Choroid plexus epithelial cell (primary cell): ENCODE results near the gene PLEKHA1.

Experiments
- DNase-seq: peaks from one replicate; pipeline ENCODE4 v3.0.0-alpha.2; 2010; ENCODE audit warnings: low read depth
- H3K4me3 ChIP-seq: 2 replicates; pipeline ENCODE4 v1.5.1; 2011; ENCODE audit warnings: low read depth, mild to moderate bottlenecking, control low read depth, low read length, moderate library complexity
- TF ChIP-seq, protein P1 (sequence below): conservative IDR thresholded peaks from 2 replicates; pipeline ENCODE4 v1.5.1; 2011; ENCODE audit warnings: low read depth, mild to moderate bottlenecking, control low read depth, inconsistent platforms, low read length, moderate library complexity

The PLEKHA1 gene

DNA sequence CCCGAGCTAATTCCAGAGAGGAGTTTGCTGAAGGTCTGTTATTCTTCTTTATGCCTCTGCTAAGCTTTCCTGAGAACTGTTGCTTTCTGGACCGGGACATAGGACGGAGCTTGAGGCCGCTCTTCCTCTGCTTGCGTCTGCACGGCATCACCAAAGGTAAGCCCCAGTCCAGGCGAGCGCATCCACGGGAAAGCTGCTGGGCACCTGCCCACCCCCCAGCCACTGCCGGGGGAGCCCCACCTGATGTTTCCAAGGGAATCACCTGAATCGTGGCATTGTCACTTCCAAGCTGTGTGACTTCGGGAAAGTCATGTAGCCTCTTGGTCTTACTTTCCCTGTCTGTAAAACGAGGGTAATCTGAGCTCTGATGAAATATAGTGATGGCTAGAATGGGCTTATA lies 45.1 kb upstream of the PLEKHA1 start:
- DNase-seq = no peak
- TF ChIP-seq, protein P1, sequence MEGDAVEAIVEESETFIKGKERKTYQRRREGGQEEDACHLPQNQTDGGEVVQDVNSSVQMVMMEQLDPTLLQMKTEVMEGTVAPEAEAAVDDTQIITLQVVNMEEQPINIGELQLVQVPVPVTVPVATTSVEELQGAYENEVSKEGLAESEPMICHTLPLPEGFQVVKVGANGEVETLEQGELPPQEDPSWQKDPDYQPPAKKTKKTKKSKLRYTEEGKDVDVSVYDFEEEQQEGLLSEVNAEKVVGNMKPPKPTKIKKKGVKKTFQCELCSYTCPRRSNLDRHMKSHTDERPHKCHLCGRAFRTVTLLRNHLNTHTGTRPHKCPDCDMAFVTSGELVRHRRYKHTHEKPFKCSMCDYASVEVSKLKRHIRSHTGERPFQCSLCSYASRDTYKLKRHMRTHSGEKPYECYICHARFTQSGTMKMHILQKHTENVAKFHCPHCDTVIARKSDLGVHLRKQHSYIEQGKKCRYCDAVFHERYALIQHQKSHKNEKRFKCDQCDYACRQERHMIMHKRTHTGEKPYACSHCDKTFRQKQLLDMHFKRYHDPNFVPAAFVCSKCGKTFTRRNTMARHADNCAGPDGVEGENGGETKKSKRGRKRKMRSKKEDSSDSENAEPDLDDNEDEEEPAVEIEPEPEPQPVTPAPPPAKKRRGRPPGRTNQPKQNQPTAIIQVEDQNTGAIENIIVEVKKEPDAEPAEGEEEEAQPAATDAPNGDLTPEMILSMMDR = no peak
- no peak overlapping the region for H3K4me3 ChIP-seq

GRCh38 chr10:122331100-122331499 lies 43.4 kb upstream of the PLEKHA1 start:
- TF ChIP-seq, protein P1 = no peak
- DNase-seq = no peak
- no peak overlapping the region for H3K4me3 ChIP-seq

DNA sequence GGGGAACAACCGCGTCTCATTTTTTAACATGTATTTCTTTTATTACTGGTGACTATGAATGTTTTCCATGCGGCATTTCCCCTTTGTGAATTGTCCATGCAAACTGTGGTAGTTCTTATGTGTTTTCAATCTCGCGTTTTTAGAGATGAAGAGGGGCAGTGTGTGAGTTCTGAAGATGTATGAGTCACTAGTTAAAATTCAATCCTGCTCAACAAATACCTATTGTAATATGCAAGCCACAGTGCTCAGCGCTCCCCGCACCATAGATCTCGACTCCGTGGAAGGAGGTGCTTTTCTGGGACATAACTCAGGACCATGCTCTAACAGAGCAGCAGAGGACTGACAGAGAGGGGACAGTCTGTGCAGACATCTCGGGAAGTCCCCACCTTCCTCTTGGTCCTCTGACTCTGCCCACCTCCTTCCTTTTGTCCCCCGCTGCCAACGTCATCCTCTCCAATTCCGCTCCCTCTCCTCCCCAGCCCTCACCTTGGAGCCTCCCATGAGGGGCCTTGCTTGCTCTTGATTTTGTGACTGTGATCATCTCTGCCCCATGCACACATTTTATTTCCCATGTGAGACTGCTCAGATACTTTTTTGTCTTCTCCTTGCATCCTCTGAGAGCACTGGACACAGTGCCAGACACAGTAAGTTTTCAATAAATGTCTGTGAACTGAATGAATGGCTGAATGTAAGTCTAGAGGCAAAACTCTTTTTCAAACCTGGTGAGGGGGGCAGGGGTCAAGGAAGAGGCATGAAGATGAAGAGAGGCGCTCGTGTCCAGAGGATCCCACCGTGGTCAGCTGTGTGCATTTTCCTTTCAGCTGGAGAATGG lies 42.7 kb upstream of the PLEKHA1 start:
- H3K4me3 ChIP-seq = no peak overlapping the region
- TF ChIP-seq, protein P1 = no peak
- no peak for DNase-seq

GRCh38 chr10:122333037-122333436 lies 41.5 kb upstream of the PLEKHA1 start:
- TF ChIP-seq, protein P1 = no peak
- DNase-seq = no peak
- H3K4me3 ChIP-seq = no peak overlapping the region

- H3K4me3 ChIP-seq = no peak overlapping the region
- TF ChIP-seq, protein P1 = no peak
- no peak for DNase-seq
Measured at GRCh38 chr10:122336332-122336731, 38.2 kb upstream of the PLEKHA1 start.

DNA sequence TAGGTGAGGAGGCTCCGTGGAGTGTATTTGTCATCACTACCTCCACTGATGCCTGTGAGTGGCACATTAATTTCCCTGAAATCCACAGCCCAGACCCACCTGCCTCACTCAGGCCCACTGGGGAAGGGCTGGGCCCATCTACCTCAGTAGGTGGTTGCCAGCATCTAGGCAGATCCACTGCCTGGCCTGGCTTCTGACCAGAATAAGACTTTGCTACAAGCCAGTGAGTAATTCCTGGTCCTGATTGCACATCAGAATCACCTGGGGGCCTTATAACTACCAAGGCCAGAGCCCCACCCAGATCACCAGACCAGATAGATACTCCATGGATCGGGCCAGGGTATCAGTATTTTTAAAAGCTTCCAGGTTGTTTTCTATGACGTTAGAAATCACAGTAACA lies 37.5 kb upstream of the PLEKHA1 start:
- no peak for DNase-seq
- TF ChIP-seq, protein P1 = no peak
- no peak overlapping the region for H3K4me3 ChIP-seq

DNA sequence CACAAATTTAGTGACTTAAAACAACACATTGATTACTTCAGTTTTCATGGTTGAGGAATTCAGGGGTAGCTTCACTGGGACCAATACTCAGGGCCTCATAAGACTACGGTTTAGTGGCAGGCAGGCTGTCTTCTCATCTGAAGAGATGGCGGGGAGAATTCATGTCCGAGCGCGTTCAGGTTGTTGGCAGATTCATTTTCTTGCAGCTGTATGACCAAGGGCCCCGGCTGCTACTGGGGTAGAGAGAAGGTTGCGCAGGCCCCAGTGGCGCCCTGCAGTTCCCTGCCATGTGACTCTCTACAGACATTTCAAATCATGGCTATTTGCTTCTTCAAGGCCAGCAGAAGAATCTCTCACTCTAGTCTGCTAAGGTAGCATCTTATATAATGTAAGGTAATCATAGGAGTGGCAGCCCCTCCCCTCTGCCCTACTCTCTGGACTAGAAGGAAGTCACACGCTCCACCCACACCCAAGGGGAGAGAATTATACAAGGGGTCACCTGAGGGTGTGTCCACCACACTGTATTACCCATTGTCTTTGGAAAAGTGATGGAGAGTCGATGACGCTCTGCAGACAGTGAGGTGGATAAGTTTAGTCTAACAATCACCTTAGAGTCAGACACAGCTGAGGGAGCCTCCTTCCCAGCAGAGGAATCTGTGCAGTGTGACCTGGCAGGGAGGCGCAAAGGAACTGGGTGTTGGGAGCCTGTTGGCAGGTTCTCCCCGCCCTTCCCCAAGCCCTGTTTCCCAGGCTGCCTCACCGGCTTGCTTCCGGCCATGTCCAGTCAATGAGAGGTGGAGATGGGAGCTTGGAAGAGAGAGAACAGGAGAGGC lies 35.7 kb upstream of the PLEKHA1 start:
- TF ChIP-seq, protein P1 = no peak
- DNase-seq = no peak

More for the DNA sequence above, 35.7 kb upstream of the PLEKHA1 start:
- H3K4me3 ChIP-seq = no peak overlapping the region
